PC-9 (cell line): ENCODE results near the gene OBI1. TPM values are rescaled to one million over a fixed set of nuclear protein-coding genes. Genes with fewer than 3 reads are reported as not detected.

Experiments
- BruUV-seq: library from RNA; stranded (reverse); fragments of 400-500 nt; replicated peaks from 2 replicates; lab custom pipeline; 2021; lab: Mats Ljungman, UMichigan
- CTCF ChIA-PET: fragments of 300-600 bp; sonication (Branson Sonifier 250); formaldehyde crosslinking; loops from one replicate; lab custom pipeline; 2022; ENCODE audit warnings: antibody characterized with exemption; lab: Charles Lee
- POLR2A ChIA-PET: fragments of 300-600 bp; sonication (Branson Sonifier 250); formaldehyde crosslinking; loops from one replicate; lab custom pipeline; 2022; ENCODE audit warnings: antibody characterized with exemption; ENCODE audit not compliant: unreplicated experiment; lab: Charles Lee
- DNase-seq, 2 experiments: peaks; one replicate each; pipeline versions ENCODE4 v3.0.0 to v3.0.0-alpha.2; 2015 to 2022; ENCODE audit warnings: mixed read lengths in 1 of 2
- H2AFZ ChIP-seq: fragments of 200-600 bp; sonication (generic); 2 replicates; pipeline ENCODE4 v1.8.1; 2017; ENCODE audit warnings: antibody characterized with exemption
- H3F3A ChIP-seq: fragments of 200-600 bp; sonication (generic); 2 replicates; pipeline ENCODE4 v1.8.1; 2017; ENCODE audit warnings: antibody characterized with exemption, mild to moderate bottlenecking, low read depth; ENCODE audit not compliant: insufficient read depth
- H3K27ac ChIP-seq: fragments of 200-600 bp; sonication (generic); 2 replicates; pipeline ENCODE4 v1.6.1; 2016; ENCODE audit warnings: mixed run types
- H3K27me3 ChIP-seq: fragments of 200-600 bp; sonication (generic); 2 replicates; pipeline ENCODE4 v1.6.1; 2016; ENCODE audit warnings: low read depth, mixed run types; ENCODE audit not compliant: insufficient read depth
- H3K36me3 ChIP-seq: fragments of 200-600 bp; sonication (generic); 2 replicates; pipeline ENCODE4 v1.6.1; 2016; ENCODE audit warnings: low read depth, mixed run types
- H3K4me1 ChIP-seq: fragments of 200-600 bp; sonication (generic); replicated peaks from 2 replicates; pipeline ENCODE4 v1.6.1; 2016; ENCODE audit warnings: mixed run types; ENCODE audit not compliant: insufficient read depth
- H3K4me2 ChIP-seq: fragments of 200-600 bp; sonication (generic); 2 replicates; pipeline ENCODE4 v1.6.1; 2017; ENCODE audit warnings: mixed run types
- H3K4me3 ChIP-seq: fragments of 200-600 bp; sonication (generic); 2 replicates; pipeline ENCODE4 v1.6.1; 2016; ENCODE audit warnings: mixed run types
- H3K79me2 ChIP-seq: fragments of 200-600 bp; sonication (generic); 2 replicates; pipeline ENCODE4 v1.6.1; 2017; ENCODE audit warnings: low read depth, mixed run types
- H3K9me2 ChIP-seq: fragments of 200-600 bp; sonication (generic); 2 replicates; pipeline ENCODE4 v1.8.1; 2017; ENCODE audit warnings: mild to moderate bottlenecking; ENCODE audit not compliant: insufficient read depth
- H3K9me3 ChIP-seq: fragments of 200-600 bp; sonication (generic); 2 replicates; pipeline ENCODE4 v1.8.1; 2016; ENCODE audit warnings: low read depth; ENCODE audit not compliant: insufficient read depth
- H4K20me1 ChIP-seq: fragments of 200-600 bp; sonication (generic); 2 replicates; pipeline ENCODE4 v1.8.1; 2017; ENCODE audit not compliant: insufficient read depth
- EZH2 ChIP-seq: fragments of 200-600 bp; sonication (generic); IDR thresholded peaks from 2 replicates; pipeline ENCODE4 v1.8.0; 2017; ENCODE audit warnings: antibody characterized with exemption, low read depth
- intact Hi-C: fragments of 100-400 bp; cut with micrococcal nuclease; formaldehyde crosslinking; loops from one replicate; pipeline ENCODE4 v1.10.0; 2022; ENCODE audit not compliant: unreplicated experiment
- total RNA-seq: library from RNA; stranded (reverse); gene quantifications from 2 replicates; pipeline ENCODE4 v1.2.3, GENCODE V29; 2021
- TF ChIP-seq, protein P1 (sequence below): fragments of 200-600 bp; sonication (generic); conservative IDR thresholded peaks from 2 replicates; pipeline ENCODE4 v1.6.1; 2017; ENCODE audit warnings: mixed run types, antibody characterized with exemption, mild to moderate bottlenecking, moderate library complexity

The OBI1 gene
- total RNA-seq, 1 experiment from 2014 or later: 11.9 TPM

DNA sequence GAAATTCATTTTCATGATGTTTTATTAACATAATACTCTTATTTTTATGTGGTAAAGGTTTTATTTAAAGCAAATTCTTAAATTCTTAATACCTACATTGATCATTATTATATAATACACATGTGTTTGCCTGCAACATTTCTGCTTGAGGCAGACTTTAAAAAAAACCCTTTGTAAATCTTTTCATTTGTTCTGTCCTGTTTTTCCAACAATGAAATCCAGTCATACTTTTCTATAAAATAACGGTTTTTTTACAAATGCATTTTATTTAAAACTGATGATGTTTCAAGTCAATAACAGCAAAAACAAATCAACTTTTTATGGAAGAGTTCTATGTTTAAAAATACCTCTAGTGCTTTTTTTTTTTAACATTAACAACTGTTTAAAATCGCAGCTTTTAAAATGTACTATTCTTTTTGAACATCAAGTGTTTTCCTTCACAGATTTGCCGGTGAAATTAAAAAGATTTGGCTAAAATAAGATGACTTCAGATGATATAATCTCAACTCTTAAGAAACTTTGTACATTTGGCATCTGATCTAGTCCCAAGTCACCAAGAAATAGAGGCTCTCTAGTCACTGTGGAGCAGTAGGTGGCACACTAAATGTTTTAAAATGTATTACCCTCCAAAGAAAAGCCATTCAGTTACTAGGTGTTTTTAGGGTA, 60.7 kb downstream of the OBI1 start:
- BruUV-seq: no TSS peak
- TF ChIP-seq EZH2: no peak
- TF ChIP-seq, protein P1, sequence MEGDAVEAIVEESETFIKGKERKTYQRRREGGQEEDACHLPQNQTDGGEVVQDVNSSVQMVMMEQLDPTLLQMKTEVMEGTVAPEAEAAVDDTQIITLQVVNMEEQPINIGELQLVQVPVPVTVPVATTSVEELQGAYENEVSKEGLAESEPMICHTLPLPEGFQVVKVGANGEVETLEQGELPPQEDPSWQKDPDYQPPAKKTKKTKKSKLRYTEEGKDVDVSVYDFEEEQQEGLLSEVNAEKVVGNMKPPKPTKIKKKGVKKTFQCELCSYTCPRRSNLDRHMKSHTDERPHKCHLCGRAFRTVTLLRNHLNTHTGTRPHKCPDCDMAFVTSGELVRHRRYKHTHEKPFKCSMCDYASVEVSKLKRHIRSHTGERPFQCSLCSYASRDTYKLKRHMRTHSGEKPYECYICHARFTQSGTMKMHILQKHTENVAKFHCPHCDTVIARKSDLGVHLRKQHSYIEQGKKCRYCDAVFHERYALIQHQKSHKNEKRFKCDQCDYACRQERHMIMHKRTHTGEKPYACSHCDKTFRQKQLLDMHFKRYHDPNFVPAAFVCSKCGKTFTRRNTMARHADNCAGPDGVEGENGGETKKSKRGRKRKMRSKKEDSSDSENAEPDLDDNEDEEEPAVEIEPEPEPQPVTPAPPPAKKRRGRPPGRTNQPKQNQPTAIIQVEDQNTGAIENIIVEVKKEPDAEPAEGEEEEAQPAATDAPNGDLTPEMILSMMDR: no peak
- H3K4me3 ChIP-seq: no peak overlapping the region
- POLR2A ChIA-PET: no interaction called here
- H3K36me3 ChIP-seq: no peaks in the 10 kb centered on the region
- no peak overlapping the region for H2AFZ ChIP-seq
- intact Hi-C loops: no loop called here
- H3K4me2 ChIP-seq: no peak overlapping the region
- no peaks in the 10 kb centered on the region for H3K9me3 ChIP-seq
- no peaks in the 10 kb centered on the region for H3K79me2 ChIP-seq
- no peaks in the 10 kb centered on the region for H3K4me1 ChIP-seq
- CTCF ChIA-PET: no interaction called here
- DNase-seq: no peak
- 0 out of 2 replicates have a peak, but pooled peaks cover 4% of the 10 kb centered on the region for H3K27me3 ChIP-seq
- no peaks in the 10 kb centered on the region for H3F3A ChIP-seq
- no peak overlapping the region for H3K27ac ChIP-seq
- H4K20me1 ChIP-seq: no peaks in the 10 kb centered on the region
- H3K9me2 ChIP-seq: no peaks in the 10 kb centered on the region

DNA sequence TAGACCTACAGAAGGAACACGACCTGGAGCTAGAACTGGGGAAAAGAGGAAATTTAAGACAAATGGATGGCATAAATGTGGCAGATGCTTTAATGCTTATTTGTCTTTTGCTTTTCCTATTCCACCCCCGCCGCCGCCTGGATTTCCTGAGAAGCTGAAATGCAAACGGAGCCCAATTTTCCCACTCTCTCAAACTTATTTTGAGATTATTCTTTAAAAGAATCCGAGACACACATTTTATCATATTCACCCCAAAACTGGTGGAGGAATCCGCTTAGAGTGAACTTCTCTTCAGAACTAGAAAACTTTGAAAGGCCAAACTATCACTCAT, 61.4 kb downstream of the OBI1 start:
- Histone ChIP-seq H3K4me2 (no peak overlapping the region), H4K20me1 (no peaks in the 10 kb centered on the region), H3K36me3 (no peaks in the 10 kb centered on the region), H3K27ac (no peak overlapping the region), H3K9me2 (no peaks in the 10 kb centered on the region), H3F3A (no peaks in the 10 kb centered on the region), H3K4me1 (no peaks in the 10 kb centered on the region), H3K9me3 (no peaks in the 10 kb centered on the region), H3K4me3 (no peak overlapping the region), H2AFZ (no peak overlapping the region), H3K79me2 (no peaks in the 10 kb centered on the region), H3K27me3 (0 out of 2 replicates have a peak, but pooled peaks cover 7% of the 10 kb centered on the region)
- CTCF ChIA-PET: no interaction called here
- intact Hi-C loops: no loop called here
- POLR2A ChIA-PET: no interaction called here
- TF ChIP-seq, protein P1: no peak
- TF ChIP-seq EZH2: no peak
- BruUV-seq: no TSS peak
- DNase-seq: no peak

DNA sequence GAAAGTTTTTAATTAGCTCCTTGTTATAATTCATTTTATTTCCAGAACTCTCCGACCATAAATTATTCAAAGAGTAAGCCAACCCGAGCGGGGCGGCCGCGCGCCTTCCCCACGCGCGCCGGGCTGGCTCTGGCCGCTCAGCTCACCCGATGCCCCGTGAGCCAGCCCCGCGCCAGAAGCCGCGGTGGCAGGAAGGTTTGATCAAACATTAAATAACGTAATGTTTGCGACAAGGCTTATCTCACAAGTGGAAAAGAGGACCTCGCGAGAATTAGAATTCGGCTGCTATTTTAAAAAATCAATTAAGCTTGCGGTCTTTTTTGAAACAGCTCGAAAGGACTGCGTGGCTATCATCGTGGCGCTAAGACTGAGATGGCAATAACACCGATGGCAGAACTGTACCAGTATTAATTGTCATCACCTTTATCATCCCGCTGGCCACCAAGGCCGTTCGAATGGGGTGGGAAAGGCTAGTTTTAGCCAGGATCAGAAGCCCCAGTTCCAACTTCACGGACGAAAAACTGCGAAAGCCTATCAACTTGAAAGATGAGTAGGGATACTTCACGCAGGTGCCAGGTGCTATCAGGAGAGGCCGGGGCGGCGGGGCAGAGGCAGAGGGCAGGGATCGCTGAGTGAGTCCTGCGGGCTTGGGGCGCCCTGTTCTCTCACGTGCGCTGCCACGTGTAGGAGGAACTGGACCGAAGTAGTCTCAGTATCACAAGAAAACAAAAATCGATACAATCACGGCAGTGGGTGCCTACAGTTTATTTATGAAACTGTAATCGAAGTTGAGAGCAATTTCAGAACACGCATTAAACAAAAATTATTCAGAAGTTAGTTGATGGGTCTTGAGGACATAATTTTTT, 62.0 kb downstream of the OBI1 start:
- DNase-seq: no peak
- TF ChIP-seq, protein P1: no peak
- no peak for TF ChIP-seq EZH2
- no peak overlapping the region for H3K4me3 ChIP-seq
- BruUV-seq: no TSS peak
- no peak overlapping the region for H3K27ac ChIP-seq
- H3K4me1 ChIP-seq: no peaks in the 10 kb centered on the region
- intact Hi-C loops: no loop called here
- ChIA-PET POLR2A (no interaction called here), CTCF (no interaction called here)
- 0 out of 2 replicates have a peak, but pooled peaks cover 7% of the 10 kb centered on the region for H3K27me3 ChIP-seq
- no peaks in the 10 kb centered on the region for H3K9me2 ChIP-seq
- no peaks in the 10 kb centered on the region for H3K36me3 ChIP-seq
- no peaks in the 10 kb centered on the region for H3F3A ChIP-seq
- no peaks in the 10 kb centered on the region for H4K20me1 ChIP-seq
- H3K4me2 ChIP-seq: no peak overlapping the region
- no peak overlapping the region for H2AFZ ChIP-seq
- no peaks in the 10 kb centered on the region for H3K79me2 ChIP-seq
- no peaks in the 10 kb centered on the region for H3K9me3 ChIP-seq
